Right lung (tissue), 5 donors: ENCODE measurements around the gene ZSCAN9. TPM values are rescaled to one million over a fixed set of nuclear protein-coding genes. Genes with fewer than 3 reads are reported as not detected.
A peak's percentile ranks its signal among the peaks of the same experiment; 100 is the strongest.

Source experiments
- DNase-seq, 2 donors: peaks; one replicate each; pipeline ENCODE4 v3.0.0-alpha.2; 2013
- polyA plus RNA-seq, 5 donors: library from polyadenylated mRNA; unstranded; fragments of 120-200 nt; gene quantifications; one replicate each; pipeline versions ENCODE4 v1.2.1 to v1.2.3, GENCODE V29; 2013; ENCODE audit warnings: inconsistent platforms in 1 of 5, low replicate concordance in 1 of 5; ENCODE audit not compliant: insufficient read length in 5 of 5, insufficient read depth in 1 of 5

Gene ZSCAN9
- polyA plus RNA-seq, 5 donors, result 31.1 to 43.7 (median 39.1) TPM

DNA sequence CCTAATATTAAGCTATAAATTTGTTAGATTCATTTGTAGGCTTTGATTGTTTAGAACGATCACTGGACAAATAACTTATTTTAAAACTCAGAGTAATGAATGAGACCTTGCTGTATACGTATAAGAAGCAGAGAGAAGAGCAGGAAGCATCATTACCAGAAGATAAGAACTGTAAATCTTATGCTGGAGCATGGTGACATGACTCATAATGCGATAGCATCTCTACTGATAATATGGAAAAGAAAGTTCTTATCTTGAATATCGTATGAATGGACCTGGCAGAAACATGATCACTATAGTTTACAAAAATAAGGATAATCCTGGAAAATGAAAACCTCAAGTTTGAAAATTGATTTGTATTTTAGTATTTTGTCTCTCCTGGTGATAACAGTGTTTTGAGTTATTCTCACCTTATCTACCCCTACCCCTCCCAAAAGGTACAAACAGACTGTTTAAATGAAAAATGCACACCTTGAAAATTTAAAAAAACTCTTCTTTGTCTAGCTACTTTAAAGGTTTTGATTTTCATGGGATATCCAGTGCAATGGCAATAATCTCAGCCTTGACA is 39.8 kb downstream of the ZSCAN9 start:
- no peak for DNase-seq

- no peak for DNase-seq
Observed at GRCh38 chr6:28266563-28266961, 41.5 kb downstream of the ZSCAN9 start.

GRCh38 chr6:28266962-28267694 is 42.1 kb downstream of the ZSCAN9 start, which contains the start of gene ZSCAN26:
TSS of gene ZSCAN26 (plus strand) at chr6:28267143. CDS start at chr6:28271920, 4,777 bp downstream.
- DNase-seq, result peak; percentile 91 to 92

DNA sequence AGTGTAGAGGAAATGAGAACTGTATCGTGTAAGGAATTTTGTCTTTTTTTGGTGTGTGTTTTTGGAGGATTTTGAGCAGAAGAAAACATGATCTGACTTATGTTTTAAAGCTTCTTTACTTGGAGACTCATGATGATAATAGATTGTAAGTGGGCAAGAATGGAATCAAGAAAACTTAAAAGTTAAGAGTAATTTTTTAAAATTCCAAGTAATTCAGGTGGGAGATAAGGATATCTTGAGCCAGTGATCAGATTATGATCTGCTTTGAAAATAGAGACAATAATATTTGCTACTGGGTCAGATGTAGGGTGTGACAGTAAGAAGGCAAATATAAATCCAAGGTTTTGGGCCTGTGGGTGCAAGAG is 42.6 kb downstream of the ZSCAN9 start:
- no peak for DNase-seq

DNA sequence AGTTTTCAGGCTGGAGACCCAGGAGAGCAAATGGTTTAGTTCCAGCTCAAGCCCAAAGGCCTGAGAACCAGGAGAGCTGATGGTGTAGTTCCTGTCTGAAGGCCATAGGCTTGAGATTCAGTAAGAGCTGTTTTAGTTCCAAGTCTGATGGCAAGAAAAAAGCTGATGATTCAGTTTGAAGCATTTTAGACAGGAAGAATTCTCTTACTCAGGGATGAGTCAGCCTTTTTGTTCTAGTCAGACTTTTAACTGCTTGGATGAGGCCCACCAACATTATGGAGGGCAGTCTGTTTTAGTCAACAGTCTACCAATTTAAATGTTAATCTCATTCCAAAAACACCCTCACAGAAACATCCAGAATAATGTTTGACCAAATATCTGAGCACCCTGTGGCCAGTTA is 44.4 kb downstream of the ZSCAN9 start:
- DNase-seq, result no peak

- DNase-seq, result no peak
Observed at GRCh38 chr6:28274888-28275287, 49.8 kb downstream of the ZSCAN9 start.

- no peak for DNase-seq
Observed at GRCh38 chr6:28277746-28278145, 52.7 kb downstream of the ZSCAN9 start.

GRCh38 chr6:28280595-28281287 is 55.7 kb downstream of the ZSCAN9 start:
- DNase-seq, result no peak

GRCh38 chr6:28281288-28282064 is 56.4 kb downstream of the ZSCAN9 start, which contains the start of gene PGBD1:
TSS of gene PGBD1 (plus strand) at chr6:28281572. CDS start at chr6:28283814, 2,242 bp downstream.
- peak; percentile 60 to 62 for DNase-seq

DNA sequence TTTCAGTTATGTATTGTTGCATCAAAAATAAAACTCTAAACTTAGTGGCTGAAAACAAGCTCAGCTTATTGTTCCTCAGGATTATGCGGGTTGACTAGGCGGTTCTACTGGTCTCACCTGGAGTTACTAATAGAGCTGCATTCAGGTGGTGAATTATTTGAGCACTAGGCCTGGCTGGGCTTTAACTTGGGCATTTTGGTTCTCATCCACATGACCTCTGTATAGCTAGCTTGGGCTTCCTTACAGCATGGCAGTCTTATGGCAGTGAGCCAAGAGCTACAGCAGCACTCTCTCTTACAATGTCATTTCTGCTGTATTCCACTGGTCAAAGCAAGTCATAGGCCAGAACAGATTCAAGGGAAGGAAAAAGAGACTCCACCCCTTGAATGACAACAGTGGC is 57.9 kb downstream of the ZSCAN9 start:
- DNase-seq, result no peak

Other genes with a start within 250 kb of the ZSCAN9 start
- gene ZNF165, start 144.7 kb upstream of the ZSCAN9 start, polyA plus RNA-seq, result 1 to 10 TPM; 2.2 to 3.3 (median 3.2) TPM
- 10 to 100 TPM in 4 of 5 donors, 1 to 10 TPM in 1; 8.7 to 12.5 (median 11.3) TPM for gene ZSCAN16, start 100.7 kb upstream of the ZSCAN9 start, polyA plus RNA-seq
- 10 to 100 TPM; 28.2 to 53.0 (median 47.0) TPM for gene ZKSCAN8, start 83.4 kb upstream of the ZSCAN9 start, polyA plus RNA-seq
- gene ZKSCAN4, start 27.0 kb downstream of the ZSCAN9 start, polyA plus RNA-seq, result 10 to 100 TPM; 10.4 to 13.6 (median 12.3) TPM
- 1 to 10 TPM in 2 of 5 donors, under 1 TPM in 3; 0.61 to 1.3 (median 0.90) TPM for gene NKAPL, start 34.0 kb downstream of the ZSCAN9 start, polyA plus RNA-seq
- gene ZSCAN26, start 41.9 kb downstream of the ZSCAN9 start, polyA plus RNA-seq, result 10 to 100 TPM; 28.2 to 54.7 (median 52.3) TPM
- 10 to 100 TPM; 11.8 to 14.1 (median 13.4) TPM for gene PGBD1, start 56.3 kb downstream of the ZSCAN9 start, polyA plus RNA-seq
- gene ZSCAN31, start 110.9 kb downstream of the ZSCAN9 start, polyA plus RNA-seq, result 10 to 100 TPM in 3 of 5 donors, 1 to 10 TPM in 2; 9.3 to 12.7 (median 10.4) TPM
- 10 to 100 TPM in 4 of 5 donors, 1 to 10 TPM in 1; 8.1 to 17.7 (median 14.8) TPM for gene ZKSCAN3, start 124.7 kb downstream of the ZSCAN9 start, polyA plus RNA-seq
- gene ZSCAN12, start 174.5 kb downstream of the ZSCAN9 start, polyA plus RNA-seq, result 10 to 100 TPM; 10.4 to 20.6 (median 18.4) TPM
- 10 to 100 TPM in 4 of 5 donors, 1 to 10 TPM in 1; 8.3 to 26.5 (median 19.3) TPM for gene ZSCAN23, start 218.2 kb downstream of the ZSCAN9 start, polyA plus RNA-seq